Prostate gland (tissue), 2 donors: ENCODE results near the gene FOXP3. TPM values are rescaled to one million over a fixed set of nuclear protein-coding genes. Genes with fewer than 3 reads are reported as not detected.

Source experiments
- DNase-seq: peaks from one replicate; pipeline ENCODE4 v3.0.0-alpha.2; 2019; ENCODE audit warnings: low spot score
- H3K27ac ChIP-seq, 2 donors: fragments of 200-600 bp; sonication (generic); 2 replicates each; pipeline ENCODE4 v1.5.1; 2017 to 2019
- H3K27me3 ChIP-seq: fragments of 200-600 bp; sonication (generic); replicated peaks from 2 replicates; pipeline ENCODE4 v1.5.1; 2019; ENCODE audit not compliant: insufficient read depth
- H3K36me3 ChIP-seq, 2 donors: fragments of 200-600 bp; sonication (generic); 1 replicate in 1 of 2; 2 replicates in 1 of 2; pipeline versions ENCODE4 v1.5.1 to v1.8.1; 2017 to 2019
- H3K4me1 ChIP-seq: fragments of 200-600 bp; sonication (generic); replicated peaks from 2 replicates; pipeline ENCODE4 v1.5.1; 2019
- H3K4me3 ChIP-seq, 2 donors: fragments of 200-600 bp; sonication (generic); 2 replicates each; pipeline ENCODE4 v1.5.1; 2017 to 2019
- H3K9me3 ChIP-seq: fragments of 200-600 bp; sonication (generic); 2 replicates; pipeline ENCODE4 v1.5.1; 2017
- CTCF ChIP-seq, 4 experiments: fragments of 200-600 bp in 2 of 4; fragments of 450-650 bp in 2 of 4; sonication (generic) in 2 of 4; IDR thresholded peaks; 1 replicate in 3 of 4; 2 replicates in 1 of 4; pipeline ENCODE4 v1.5.1; 2016 to 2019; ENCODE audit warnings: antibody characterized with exemption in 4 of 4, mild to moderate bottlenecking in 2 of 4, moderate library complexity in 2 of 4
- POLR2A ChIP-seq: fragments of 450-650 bp; IDR thresholded peaks from one replicate; pipeline ENCODE4 v1.6.1; 2016; ENCODE audit warnings: antibody characterized with exemption, mild to moderate bottlenecking
- POLR2AphosphoS5 ChIP-seq: sonication (generic); formaldehyde crosslinking; IDR thresholded peaks from one replicate; pipeline ENCODE4 v1.6.1; 2017; ENCODE audit warnings: antibody characterized with exemption
- WGBS: methylation state at CpG from one replicate; pipeline ENCODE4 v1.1.5; 2018; 5-methylcytosine and 5-hydroxymethylcytosine counted together
- intact Hi-C: fragments of 100-400 bp; cut with DNase I; formaldehyde crosslinking; loops from one replicate; pipeline ENCODE4 v1.14.2; 2022
- total RNA-seq, 2 donors: library from RNA; depleted of rRNA; stranded (reverse); fragments of >200 nt; gene quantifications; one replicate each; pipeline ENCODE4 v1.1.0, GENCODE V29; 2016

The FOXP3 gene
- total RNA-seq, 2 donors from 2014 or later: 0.36 to 1.4 TPM

- intact Hi-C loops: no loop called here
- Histone ChIP-seq H3K4me3 (peak overlapping the region; percentile 54 to 57), H3K4me1 (no peaks in the 10 kb centered on the region), H3K27me3 (no peaks in the 10 kb centered on the region), H3K36me3 (no peaks in the 10 kb centered on the region), H3K9me3 (no peaks in the 10 kb centered on the region), H3K27ac (peak overlapping the region; percentile 89 to 92)
- WGBS: 83% methylated on average over 5 of the region's 66 CpGs
- no peak for TF ChIP-seq CTCF (IDR thresholded peaks at IDR 0.05)
- no peak for TF ChIP-seq POLR2AphosphoS5
- no peak for TF ChIP-seq POLR2A
- DNase-seq: no peak
Measured at GRCh38 chrX:49270249-49270921, 5.9 kb upstream of the FOXP3 start.

GRCh38 chrX:49269767-49270248 is 5.3 kb upstream of the FOXP3 start, which contains the start of gene PPP1R3F:
PPP1R3F (plus strand) TSS chrX:49269793; CDS start chrX:49269870, 77 bp downstream.
- TF ChIP-seq POLR2A: peak; percentile 49
- TF ChIP-seq CTCF (IDR thresholded peaks at IDR 0.05): no peak
- no peak for TF ChIP-seq POLR2AphosphoS5
- WGBS: 0% methylated on average over 27 of the region's 70 CpGs
- no peaks in the 10 kb centered on the region for H3K4me1 ChIP-seq

GRCh38 chrX:49269010-49269766 is 4.7 kb upstream of the FOXP3 start:
- peak; percentile 95 for DNase-seq
- Histone ChIP-seq H3K9me3 (no peaks in the 10 kb centered on the region), H3K4me3 (peak overlapping the region; percentile 54 to 57), H3K27me3 (no peaks in the 10 kb centered on the region), H3K4me1 (no peaks in the 10 kb centered on the region), H3K36me3 (no peaks in the 10 kb centered on the region), H3K27ac (peak overlapping the region; percentile 89 to 92)
- under 1% methylated on average over 38 of the region's 45 CpGs for WGBS
- peak; percentile 45 for TF ChIP-seq POLR2A
- peak in 1 of 4 experiments; percentile 7 for TF ChIP-seq CTCF (IDR thresholded peaks at IDR 0.05)
- peak; percentile 83 for TF ChIP-seq POLR2AphosphoS5
- intact Hi-C loops: loop anchor here (10.0 kb wide), 1 partner anchor 74 kb away; no protein-coding TSS in a partner anchor

More at GRCh38 chrX:49269767-49270248, 5.3 kb upstream of the FOXP3 start, which contains the start of gene PPP1R3F:
- no peak for DNase-seq
- Histone ChIP-seq H3K36me3 (no peaks in the 10 kb centered on the region), H3K4me3 (peak within 1 kb of the TSS; percentile 54 to 57), H3K9me3 (no peaks in the 10 kb centered on the region), H3K27ac (peak within 1 kb of the TSS; percentile 89 to 92), H3K27me3 (no peaks in the 10 kb centered on the region)
- intact Hi-C loops: loop anchor here (10.0 kb wide), 1 partner anchor 75 kb away; no protein-coding TSS in a partner anchor

- Histone ChIP-seq H3K27ac (peak overlapping the region; percentile 89 to 92), H3K9me3 (no peaks in the 10 kb centered on the region), H3K4me3 (peak overlapping the region; percentile 54 to 57), H3K4me1 (no peaks in the 10 kb centered on the region), H3K27me3 (no peaks in the 10 kb centered on the region), H3K36me3 (no peaks in the 10 kb centered on the region)
- TF ChIP-seq POLR2A (no peak), POLR2AphosphoS5 (no peak), CTCF (IDR thresholded peaks at IDR 0.05) (no peak)
- intact Hi-C loops: loop anchor here (10.0 kb wide), 1 partner anchor 74 kb away; no protein-coding TSS in a partner anchor
- WGBS: 0% methylated on average over 3 of the region's 4 CpGs
- DNase-seq: no peak
Measured at GRCh38 chrX:49268702-49269009, 4.1 kb upstream of the FOXP3 start.
